H9 (cell line): Measurements from ENCODE around the gene RETREG3. TPM values are rescaled to one million over a fixed set of nuclear protein-coding genes. Genes with fewer than 3 reads are reported as not detected.

Experiments
- DNase-seq: peaks from one replicate; pipeline ENCODE4 v3.0.0-alpha.2; 2017
- H2AFZ ChIP-seq: one replicate; pipeline ENCODE4 v1.6.1; 2013; ENCODE audit warnings: mild to moderate bottlenecking, low read length, control low read depth, moderate library complexity
- H2AK5ac ChIP-seq: 2 replicates; pipeline ENCODE4 v1.6.1; 2013; ENCODE audit warnings: low read length, control low read depth, mixed read lengths; ENCODE audit not compliant: insufficient read length
- H2BK120ac ChIP-seq: one replicate; pipeline ENCODE4 v1.6.1; 2013; ENCODE audit warnings: low read depth, mild to moderate bottlenecking, low read length, control low read depth, inconsistent platforms; ENCODE audit not compliant: poor library complexity, severe bottlenecking
- H2BK12ac ChIP-seq: 2 replicates; pipeline ENCODE4 v1.6.1; 2013; ENCODE audit warnings: low read length, control low read depth, mixed read lengths, low read depth; ENCODE audit not compliant: insufficient read length
- H2BK15ac ChIP-seq: 2 replicates; pipeline ENCODE4 v1.6.1; 2013; ENCODE audit warnings: low read depth, low read length, control low read depth
- H2BK20ac ChIP-seq: one replicate; pipeline ENCODE4 v1.6.1; 2013; ENCODE audit warnings: low read depth, mild to moderate bottlenecking, low read length, control low read depth, inconsistent platforms; ENCODE audit not compliant: poor library complexity, severe bottlenecking
- H2BK5ac ChIP-seq: 2 replicates; pipeline ENCODE4 v1.6.1; 2013; ENCODE audit warnings: low read length, control low read depth, mixed read lengths; ENCODE audit not compliant: insufficient read length
- H3K14ac ChIP-seq: 2 replicates; pipeline ENCODE4 v1.6.1; 2013; ENCODE audit warnings: low read length, control low read depth; ENCODE audit not compliant: insufficient read depth
- H3K18ac ChIP-seq: 2 replicates; pipeline ENCODE4 v1.6.1; 2013; ENCODE audit warnings: low read depth, mild to moderate bottlenecking, mixed read lengths, low read length, control low read depth; ENCODE audit not compliant: insufficient read length
- H3K23ac ChIP-seq: 2 replicates; pipeline ENCODE4 v1.6.1; 2013; ENCODE audit warnings: low read length, control low read depth, mixed read lengths, low read depth; ENCODE audit not compliant: insufficient read length
- H3K23me2 ChIP-seq: 2 replicates; pipeline ENCODE4 v1.6.1; 2013; ENCODE audit warnings: low read depth, mild to moderate bottlenecking, mixed read lengths, low read length, control low read depth; ENCODE audit not compliant: insufficient read length, poor library complexity, severe bottlenecking
- H3K27ac ChIP-seq: 2 replicates; pipeline ENCODE4 v1.5.1; 2013; ENCODE audit warnings: low read length, control low read depth, mixed read lengths, low read depth; ENCODE audit not compliant: insufficient read length
- H3K27me3 ChIP-seq: 2 replicates; pipeline ENCODE4 v1.6.1; 2013; ENCODE audit warnings: low read length, control low read depth, inconsistent platforms; ENCODE audit not compliant: insufficient read depth
- H3K4ac ChIP-seq: 2 replicates; pipeline ENCODE4 v1.6.1; 2013; ENCODE audit warnings: low read depth, mild to moderate bottlenecking, control low read depth, inconsistent platforms, low read length, moderate library complexity
- H3K4me1 ChIP-seq: 2 replicates; pipeline ENCODE4 v1.6.1; 2013; ENCODE audit warnings: low read length, control low read depth, inconsistent platforms; ENCODE audit not compliant: insufficient read depth
- H3K4me2 ChIP-seq: 2 replicates; pipeline ENCODE4 v1.6.1; 2013; ENCODE audit warnings: low read length, control low read depth, mixed read lengths; ENCODE audit not compliant: insufficient read length, insufficient read depth
- H3K56ac ChIP-seq: 2 replicates; pipeline ENCODE4 v1.6.1; 2013; ENCODE audit warnings: low read depth, mild to moderate bottlenecking, mixed read lengths, low read length, control low read depth; ENCODE audit not compliant: insufficient read length
- H3K79me1 ChIP-seq: 2 replicates; pipeline ENCODE4 v1.6.1; 2013; ENCODE audit warnings: low read depth, mild to moderate bottlenecking, moderate library complexity, low read length, control low read depth, inconsistent platforms; ENCODE audit not compliant: insufficient read depth, poor library complexity, severe bottlenecking
- H3K79me2 ChIP-seq: 2 replicates; pipeline ENCODE4 v1.6.1; 2013; ENCODE audit warnings: low read length, control low read depth, inconsistent platforms; ENCODE audit not compliant: insufficient read depth
- H3K9ac ChIP-seq: 2 replicates; pipeline ENCODE4 v1.6.1; 2013; ENCODE audit warnings: low read length, control low read depth, mixed read lengths; ENCODE audit not compliant: insufficient read length; ENCODE audit errors: extremely low read depth
- H3K9me3 ChIP-seq: one replicate; pipeline ENCODE4 v1.6.1; 2013; ENCODE audit warnings: low read depth, low read length, inconsistent platforms; ENCODE audit not compliant: control insufficient read depth
- H3T11ph ChIP-seq: one replicate; pipeline ENCODE4 v1.6.1; 2013; ENCODE audit warnings: mild to moderate bottlenecking, low read length, control low read depth, inconsistent platforms
- H4K20me1 ChIP-seq: one replicate; pipeline ENCODE4 v1.6.1; 2013; ENCODE audit not compliant: control insufficient read depth, insufficient read length, insufficient read depth
- H4K5ac ChIP-seq: 2 replicates; pipeline ENCODE4 v1.6.1; 2013; ENCODE audit warnings: low read depth, mild to moderate bottlenecking, mixed read lengths, low read length, control low read depth; ENCODE audit not compliant: insufficient read length
- H4K8ac ChIP-seq: replicated peaks from 2 replicates; pipeline ENCODE4 v1.6.1; 2013; ENCODE audit warnings: low read length, control low read depth, mixed read lengths, low read depth; ENCODE audit not compliant: insufficient read length
- H4K91ac ChIP-seq: 2 replicates; pipeline ENCODE4 v1.6.1; 2013; ENCODE audit warnings: low read depth, mild to moderate bottlenecking, moderate library complexity, mixed read lengths, low read length, control low read depth; ENCODE audit not compliant: insufficient read length
- H3K27ac Mint-ChIP-seq, 3 experiments: 2 replicates in 2 of 3; 3 replicates in 1 of 3; pipeline ENCODE4 v1.8.0; 2020 to 2021; ENCODE audit warnings: mixed read lengths in 3 of 3, mild to moderate bottlenecking in 1 of 3, moderate library complexity in 1 of 3
- H3K27me3 Mint-ChIP-seq: 2 replicates; pipeline ENCODE4 v1.8.0; 2021; ENCODE audit warnings: low read depth, mild to moderate bottlenecking, moderate library complexity, mixed read lengths
- H3K36me3 Mint-ChIP-seq, 3 experiments: 2 replicates in 2 of 3; 3 replicates in 1 of 3; pipeline ENCODE4 v1.8.0; 2020 to 2021; ENCODE audit warnings: low read depth in 3 of 3, mixed read lengths in 3 of 3; ENCODE audit not compliant: insufficient read depth in 1 of 3
- H3K4me1 Mint-ChIP-seq, 2 experiments: 2 replicates each; pipeline ENCODE4 v1.8.0; 2020; ENCODE audit warnings: mixed read lengths in 2 of 2
- H3K4me3 Mint-ChIP-seq, 2 experiments: 2 replicates in 1 of 2; 3 replicates in 1 of 2; pipeline ENCODE4 v1.8.0; 2020 to 2021; ENCODE audit warnings: mild to moderate bottlenecking in 2 of 2, mixed read lengths in 2 of 2, moderate library complexity in 1 of 2
- H3K9me3 Mint-ChIP-seq, 2 experiments: 2 replicates in 1 of 2; 3 replicates in 1 of 2; pipeline ENCODE4 v1.8.0; 2020; ENCODE audit warnings: mild to moderate bottlenecking in 2 of 2, mixed read lengths in 2 of 2, moderate library complexity in 1 of 2
- WGBS: extraction: QIAGEN DNeasy Blood & Tissue Kit; methylation state at CpG from one replicate; pipeline ENCODE4 v1.1.7; 2013; ENCODE audit warnings: missing lambda C conversion rate, low lambda C conversion rate, mixed read lengths; ENCODE audit not compliant: insufficient read length; ENCODE audit errors: extremely low coverage; 5-methylcytosine and 5-hydroxymethylcytosine counted together
- total RNA-seq: library from RNA; stranded (reverse); gene quantifications from 2 replicates; pipeline ENCODE4 v1.2.1, GENCODE V29; 2021
- TF ChIP-seq, protein P1 (sequence below): fragments of 200-600 bp; sonication (generic); conservative IDR thresholded peaks from 3 replicates; pipeline ENCODE4 v1.8.0; 2021; ENCODE audit warnings: antibody characterized with exemption, mild to moderate bottlenecking

The RETREG3 gene
- total RNA-seq, 1 experiment from 2014 or later, result 47.3 TPM

GRCh38 chr17:42543190-42544079, 65.7 kb downstream of the RETREG3 start:
- H3K4me1 ChIP-seq, result no peaks in the 10 kb centered on the region
- H3K18ac ChIP-seq, result no peak overlapping the region
- no peak overlapping the region for H3K23ac ChIP-seq
- no peak overlapping the region for H3K27ac Mint-ChIP-seq
- H3K79me1 ChIP-seq, result no peaks in the 10 kb centered on the region
- no peak overlapping the region for H2BK12ac ChIP-seq
- no peaks in the 10 kb centered on the region for H4K20me1 ChIP-seq
- no peak overlapping the region for H3K4ac ChIP-seq
- no peak overlapping the region for H3K9ac ChIP-seq
- no peak overlapping the region for H4K5ac ChIP-seq
- no peaks in the 10 kb centered on the region for H3K9me3 Mint-ChIP-seq
- DNase-seq, result no peak
- H3K27ac ChIP-seq, result no peak overlapping the region
- H2BK15ac ChIP-seq, result no peak overlapping the region
- H3K27me3 Mint-ChIP-seq, result no peaks in the 10 kb centered on the region; the same call in 1 of the 2 replicates
- H3T11ph ChIP-seq, result no peak overlapping the region
- H3K14ac ChIP-seq, result no peak overlapping the region; the same call in 1 of the 2 replicates
- no peak overlapping the region for H4K91ac ChIP-seq
- peaks cover 0 to 3% of the 10 kb centered on the region in 2 experiments; a peak in 2 of 4 replicates for H3K4me1 Mint-ChIP-seq
- H3K9me3 ChIP-seq, result no peaks in the 10 kb centered on the region
- no peaks in the 10 kb centered on the region for H3K27me3 ChIP-seq
- WGBS, result no CpG with 5 or more reads among the region's 39 CpGs
- no peak overlapping the region for H3K56ac ChIP-seq
- H3K4me2 ChIP-seq, result no peak overlapping the region
- no peak overlapping the region for H2BK5ac ChIP-seq
- no peak overlapping the region for H4K8ac ChIP-seq
- H2BK120ac ChIP-seq, result no peak overlapping the region
- H3K79me2 ChIP-seq, result no peaks in the 10 kb centered on the region
- H2AFZ ChIP-seq, result no peak overlapping the region
- H3K23me2 ChIP-seq, result peaks cover 5% of the 10 kb centered on the region
- TF ChIP-seq, protein P1, sequence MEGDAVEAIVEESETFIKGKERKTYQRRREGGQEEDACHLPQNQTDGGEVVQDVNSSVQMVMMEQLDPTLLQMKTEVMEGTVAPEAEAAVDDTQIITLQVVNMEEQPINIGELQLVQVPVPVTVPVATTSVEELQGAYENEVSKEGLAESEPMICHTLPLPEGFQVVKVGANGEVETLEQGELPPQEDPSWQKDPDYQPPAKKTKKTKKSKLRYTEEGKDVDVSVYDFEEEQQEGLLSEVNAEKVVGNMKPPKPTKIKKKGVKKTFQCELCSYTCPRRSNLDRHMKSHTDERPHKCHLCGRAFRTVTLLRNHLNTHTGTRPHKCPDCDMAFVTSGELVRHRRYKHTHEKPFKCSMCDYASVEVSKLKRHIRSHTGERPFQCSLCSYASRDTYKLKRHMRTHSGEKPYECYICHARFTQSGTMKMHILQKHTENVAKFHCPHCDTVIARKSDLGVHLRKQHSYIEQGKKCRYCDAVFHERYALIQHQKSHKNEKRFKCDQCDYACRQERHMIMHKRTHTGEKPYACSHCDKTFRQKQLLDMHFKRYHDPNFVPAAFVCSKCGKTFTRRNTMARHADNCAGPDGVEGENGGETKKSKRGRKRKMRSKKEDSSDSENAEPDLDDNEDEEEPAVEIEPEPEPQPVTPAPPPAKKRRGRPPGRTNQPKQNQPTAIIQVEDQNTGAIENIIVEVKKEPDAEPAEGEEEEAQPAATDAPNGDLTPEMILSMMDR, result no peak
- no peak overlapping the region for H3K4me3 Mint-ChIP-seq
- H3K36me3 Mint-ChIP-seq, result peaks cover 2 to 29% (median 27%) of the 10 kb centered on the region in 3 experiments; a peak in 6 of 7 replicates
- no peak overlapping the region for H2BK20ac ChIP-seq
- no peak overlapping the region for H2AK5ac ChIP-seq
